ENCODE results near the gene OR9Q1. TPM values are rescaled to one million over a fixed set of nuclear protein-coding genes. Genes with fewer than 3 reads are reported as not detected.

Gene OR9Q1
- total and polyA plus RNA-seq, 2 experiments from 2014 or later = not detected

DNA sequence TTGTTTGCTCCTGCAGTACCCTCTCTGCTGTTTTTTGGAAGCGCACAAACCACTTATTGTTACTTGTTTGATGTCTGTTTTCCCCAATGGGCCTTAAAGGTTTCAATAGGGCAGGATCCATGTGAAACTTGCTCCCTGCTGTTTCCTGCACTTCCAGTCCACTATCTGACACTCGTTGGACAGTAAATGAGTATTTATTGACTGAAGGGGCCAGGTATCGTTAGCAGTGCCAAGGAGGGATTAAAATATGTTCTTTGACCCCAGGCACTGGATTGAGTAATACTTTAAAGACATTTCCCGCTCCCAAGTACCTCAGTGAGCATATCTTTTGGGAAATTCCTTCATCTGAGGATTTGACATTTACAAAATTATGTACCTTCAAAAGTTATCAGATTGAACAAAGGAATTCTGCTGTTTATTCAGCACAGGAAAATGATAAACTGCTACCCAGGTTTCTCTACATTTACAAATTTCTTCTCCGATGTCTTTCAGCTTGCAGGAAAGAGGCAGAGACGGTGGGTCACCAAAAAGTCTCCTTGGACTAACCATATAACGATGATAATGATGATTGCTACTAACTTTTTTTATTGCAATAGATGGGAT, 141.9 kb downstream of the OR9Q1 start:
- Histone ChIP-seq H3K27ac (ENCODE audit: low read depth) (no peak overlapping the region), H3K79me2 (replicated peaks; ENCODE audit: insufficient read depth) (no peaks in the 10 kb centered on the region), H4K20me1 (replicated peaks; ENCODE audit: insufficient read depth) (no peaks in the 10 kb centered on the region), H3K9me2 (ENCODE audit: insufficient read depth) (peaks cover 6% of the 10 kb centered on the region; the same call in 1 of the 2 replicates), H3K4me1 (ENCODE audit: insufficient read depth) (no peaks in the 10 kb centered on the region), H3K4me2 (no peak overlapping the region), H2AFZ (no peak overlapping the region; the same call in 1 of the 2 replicates), H3F3A (replicated peaks; ENCODE audit: low read depth) (no peaks in the 10 kb centered on the region), H3K4me3 (no peak overlapping the region), H3K27me3 (ENCODE audit: insufficient read depth) (no peaks in the 10 kb centered on the region), H3K36me3 (ENCODE audit: insufficient read depth) (no peaks in the 10 kb centered on the region)
- Mint-ChIP-seq H3K4me3 (no peak overlapping the region), H3K4me1 (peaks cover 3% of the 10 kb centered on the region; the same call in 2 of the 3 replicates), H3K27me3 (ENCODE audit: insufficient read depth, low read depth, poor library complexity) (peaks cover 4% of the 10 kb centered on the region), H3K27ac (no peak overlapping the region), H3K9me3 (no peaks in the 10 kb centered on the region), H3K36me3 (ENCODE audit: low read depth) (no peaks in the 10 kb centered on the region)
- DNase-seq (ENCODE audit: low spot score) (no peak), ATAC-seq (no peak)
- TF ChIP-seq ETS1 (IDR thresholded peaks at IDR 0.05) (no peak), NANOG (IDR thresholded peaks at IDR 0.05; ENCODE audit: borderline replicate concordance) (no peak), CTCF (conservative IDR thresholded peaks at IDR 0.05; ENCODE audit: low read depth in 2 of 2) (no peak), STAT1 (IDR thresholded peaks at IDR 0.05; ENCODE audit: unreplicated experiment) (no peak), POLR2AphosphoS5 (IDR thresholded peaks at IDR 0.05; ENCODE audit: low read depth) (no peak)

- Histone ChIP-seq H3K4me2 (no peak overlapping the region), H2AFZ (no peak overlapping the region), H3K27me3 (ENCODE audit: insufficient read depth) (no peaks in the 10 kb centered on the region), H3K4me3 (no peak overlapping the region), H4K20me1 (replicated peaks; ENCODE audit: insufficient read depth) (no peaks in the 10 kb centered on the region), H3K4me1 (ENCODE audit: insufficient read depth) (no peaks in the 10 kb centered on the region), H3F3A (replicated peaks; ENCODE audit: low read depth) (no peaks in the 10 kb centered on the region), H3K36me3 (ENCODE audit: insufficient read depth) (no peaks in the 10 kb centered on the region), H3K27ac (ENCODE audit: low read depth) (no peak overlapping the region), H3K79me2 (replicated peaks; ENCODE audit: insufficient read depth) (no peaks in the 10 kb centered on the region), H3K9me2 (ENCODE audit: insufficient read depth) (peaks cover 16% of the 10 kb centered on the region; the same call in 1 of the 2 replicates)
- DNase-seq (ENCODE audit: low spot score) (no peak), ATAC-seq (no peak)
- no peaks in the 10 kb centered on the region for H3K36me3 Mint-ChIP-seq (ENCODE audit: low read depth)
- H3K4me3 Mint-ChIP-seq = no peak overlapping the region
- no peak overlapping the region for H3K27ac Mint-ChIP-seq
- no peaks in the 10 kb centered on the region for H3K9me3 Mint-ChIP-seq
- H3K4me1 Mint-ChIP-seq = peaks cover 5% of the 10 kb centered on the region; the same call in 2 of the 3 replicates
- no peaks in the 10 kb centered on the region for H3K27me3 Mint-ChIP-seq (ENCODE audit: insufficient read depth, low read depth, poor library complexity)
- TF ChIP-seq NANOG (IDR thresholded peaks at IDR 0.05; ENCODE audit: borderline replicate concordance) (no peak), EZH2 (IDR thresholded peaks at IDR 0.05; ENCODE audit: low read depth, unreplicated experiment) (no peak), ZNF462 (CRISPR knock-in tag; IDR thresholded peaks at IDR 0.05) (no peak), JUNB (IDR thresholded peaks at IDR 0.05; ENCODE audit: unreplicated experiment) (no peak), ZNF114 (CRISPR knock-in tag; IDR thresholded peaks at IDR 0.05) (no peak), ETS1 (IDR thresholded peaks at IDR 0.05) (no peak), POLR2AphosphoS5 (IDR thresholded peaks at IDR 0.05; ENCODE audit: low read depth) (no peak), STAT1 (IDR thresholded peaks at IDR 0.05; ENCODE audit: unreplicated experiment) (no peak), EZH2phosphoT487 (IDR thresholded peaks at IDR 0.05; ENCODE audit: unreplicated experiment) (no peak)
These were observed 153.9 kb downstream of the OR9Q1 start for GRCh38 chr11:58177409-58178054.

All from GM23338 (cell line).